Measurements from ENCODE around the gene ORAI2. TPM values are rescaled to one million over a fixed set of nuclear protein-coding genes. Genes with fewer than 3 reads are reported as not detected.

ORAI2 gene
- total and polyA plus RNA-seq, 2 of the 13 experiments (the other 11 are each of a cell fraction or from before 2014, with no cell fraction given): 3.0 to 6.0 TPM

DNA sequence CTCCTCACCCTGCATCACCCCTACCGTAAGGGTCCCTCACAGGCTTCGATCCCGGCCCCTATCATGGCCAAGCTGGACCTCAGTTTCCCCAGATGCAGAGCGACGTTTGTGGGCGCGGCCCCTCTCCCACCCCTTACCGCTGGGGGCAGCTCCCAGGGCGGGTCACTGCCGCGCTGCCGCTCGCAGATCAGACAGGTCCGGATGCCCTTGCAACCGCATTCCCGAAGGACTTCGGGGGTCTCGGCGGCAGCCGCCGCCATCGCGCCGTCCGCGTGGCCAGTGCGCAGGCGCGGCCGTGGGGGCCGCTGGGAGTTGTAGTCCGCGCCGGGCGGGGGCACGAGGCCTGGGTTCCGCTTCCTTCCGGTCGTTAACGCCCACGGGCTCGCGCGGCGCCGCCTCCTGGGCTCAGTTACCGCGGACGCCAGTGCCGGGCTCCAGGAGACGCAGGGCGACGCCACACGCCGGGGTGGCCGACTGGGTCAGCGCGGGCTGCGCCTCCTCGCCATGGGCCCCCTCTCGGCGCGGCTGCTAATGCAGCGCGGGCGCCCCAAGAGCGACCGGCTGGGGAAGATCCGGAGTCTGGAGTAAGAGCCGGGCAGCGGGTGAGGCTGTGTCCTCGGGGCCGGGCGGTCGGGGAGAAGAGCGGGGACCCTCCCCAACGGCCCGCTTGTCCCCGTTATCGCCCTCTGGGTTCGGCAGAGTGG lies 31.4 kb downstream of the ORAI2 start, which contains the start of the genes ALKBH4 and LRWD1 (continued):
- TF ChIP-seq, protein P1, sequence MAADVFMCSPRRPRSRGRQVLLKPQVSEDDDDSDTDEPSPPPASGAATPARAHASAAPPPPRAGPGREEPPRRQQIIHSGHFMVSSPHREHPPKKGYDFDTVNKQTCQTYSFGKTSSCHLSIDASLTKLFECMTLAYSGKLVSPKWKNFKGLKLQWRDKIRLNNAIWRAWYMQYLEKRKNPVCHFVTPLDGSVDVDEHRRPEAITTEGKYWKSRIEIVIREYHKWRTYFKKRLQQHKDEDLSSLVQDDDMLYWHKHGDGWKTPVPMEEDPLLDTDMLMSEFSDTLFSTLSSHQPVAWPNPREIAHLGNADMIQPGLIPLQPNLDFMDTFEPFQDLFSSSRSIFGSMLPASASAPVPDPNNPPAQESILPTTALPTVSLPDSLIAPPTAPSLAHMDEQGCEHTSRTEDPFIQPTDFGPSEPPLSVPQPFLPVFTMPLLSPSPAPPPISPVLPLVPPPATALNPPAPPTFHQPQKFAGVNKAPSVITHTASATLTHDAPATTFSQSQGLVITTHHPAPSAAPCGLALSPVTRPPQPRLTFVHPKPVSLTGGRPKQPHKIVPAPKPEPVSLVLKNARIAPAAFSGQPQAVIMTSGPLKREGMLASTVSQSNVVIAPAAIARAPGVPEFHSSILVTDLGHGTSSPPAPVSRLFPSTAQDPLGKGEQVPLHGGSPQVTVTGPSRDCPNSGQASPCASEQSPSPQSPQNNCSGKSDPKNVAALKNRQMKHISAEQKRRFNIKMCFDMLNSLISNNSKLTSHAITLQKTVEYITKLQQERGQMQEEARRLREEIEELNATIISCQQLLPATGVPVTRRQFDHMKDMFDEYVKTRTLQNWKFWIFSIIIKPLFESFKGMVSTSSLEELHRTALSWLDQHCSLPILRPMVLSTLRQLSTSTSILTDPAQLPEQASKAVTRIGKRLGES (CRISPR knock-in tag; IDR thresholded peaks at IDR 0.05; ENCODE audit: borderline replicate concordance): no peak
- TF ChIP-seq, protein P2, sequence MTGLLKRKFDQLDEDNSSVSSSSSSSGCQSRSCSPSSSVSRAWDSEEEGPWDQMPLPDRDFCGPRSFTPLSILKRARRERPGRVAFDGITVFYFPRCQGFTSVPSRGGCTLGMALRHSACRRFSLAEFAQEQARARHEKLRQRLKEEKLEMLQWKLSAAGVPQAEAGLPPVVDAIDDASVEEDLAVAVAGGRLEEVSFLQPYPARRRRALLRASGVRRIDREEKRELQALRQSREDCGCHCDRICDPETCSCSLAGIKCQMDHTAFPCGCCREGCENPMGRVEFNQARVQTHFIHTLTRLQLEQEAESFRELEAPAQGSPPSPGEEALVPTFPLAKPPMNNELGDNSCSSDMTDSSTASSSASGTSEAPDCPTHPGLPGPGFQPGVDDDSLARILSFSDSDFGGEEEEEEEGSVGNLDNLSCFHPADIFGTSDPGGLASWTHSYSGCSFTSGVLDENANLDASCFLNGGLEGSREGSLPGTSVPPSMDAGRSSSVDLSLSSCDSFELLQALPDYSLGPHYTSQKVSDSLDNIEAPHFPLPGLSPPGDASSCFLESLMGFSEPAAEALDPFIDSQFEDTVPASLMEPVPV (CRISPR knock-in tag; IDR thresholded peaks at IDR 0.05): peak; percentile 63
- peak; percentile 21; the same call in 1 of the 2 replicates for TF ChIP-seq ZNF768 (CRISPR knock-in tag; IDR thresholded peaks at IDR 0.05)
- no peak; the same call in 1 of the 2 replicates for TF ChIP-seq DR1 (CRISPR knock-in tag; IDR thresholded peaks at IDR 0.05)
- TF ChIP-seq NFKB2 (CRISPR knock-in tag; IDR thresholded peaks at IDR 0.05; ENCODE audit: borderline replicate concordance): no peak
- TF ChIP-seq REL (CRISPR knock-in tag; conservative IDR thresholded peaks at IDR 0.05): peak; percentile 60; the same call in 1 of the 2 replicates
- TF ChIP-seq MTF2 (CRISPR knock-in tag; IDR thresholded peaks at IDR 0.05; ENCODE audit: borderline replicate concordance): peak; percentile 67; the same call in 1 of the 2 replicates
- peak; percentile 82 for TF ChIP-seq POLR2G (IDR thresholded peaks at IDR 0.05; ENCODE audit: low read depth, low read length)
- no peak for TF ChIP-seq SMC3 (IDR thresholded peaks at IDR 0.05; ENCODE audit: low read length)
- TF ChIP-seq, protein P3, sequence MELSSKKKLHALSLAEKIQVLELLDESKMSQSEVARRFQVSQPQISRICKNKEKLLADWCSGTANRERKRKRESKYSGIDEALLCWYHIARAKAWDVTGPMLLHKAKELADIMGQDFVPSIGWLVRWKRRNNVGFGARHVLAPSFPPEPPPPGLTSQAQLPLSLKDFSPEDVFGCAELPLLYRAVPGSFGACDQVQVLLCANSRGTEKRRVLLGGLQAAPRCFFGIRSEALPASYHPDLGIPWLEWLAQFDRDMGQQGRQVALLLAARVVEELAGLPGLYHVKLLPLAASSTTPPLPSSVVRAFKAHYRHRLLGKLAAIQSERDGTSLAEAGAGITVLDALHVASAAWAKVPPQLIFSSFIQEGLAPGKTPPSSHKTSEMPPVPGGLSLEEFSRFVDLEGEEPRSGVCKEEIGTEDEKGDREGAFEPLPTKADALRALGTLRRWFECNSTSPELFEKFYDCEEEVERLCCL (CRISPR knock-in tag; IDR thresholded peaks at IDR 0.05; ENCODE audit: borderline replicate concordance): no peak
- no peak for TF ChIP-seq NCOA2 (CRISPR knock-in tag; IDR thresholded peaks at IDR 0.05)
- no peak for TF ChIP-seq KLF9 (CRISPR knock-in tag; IDR thresholded peaks at IDR 0.05; ENCODE audit: low read depth)
- TF ChIP-seq, protein P4, sequence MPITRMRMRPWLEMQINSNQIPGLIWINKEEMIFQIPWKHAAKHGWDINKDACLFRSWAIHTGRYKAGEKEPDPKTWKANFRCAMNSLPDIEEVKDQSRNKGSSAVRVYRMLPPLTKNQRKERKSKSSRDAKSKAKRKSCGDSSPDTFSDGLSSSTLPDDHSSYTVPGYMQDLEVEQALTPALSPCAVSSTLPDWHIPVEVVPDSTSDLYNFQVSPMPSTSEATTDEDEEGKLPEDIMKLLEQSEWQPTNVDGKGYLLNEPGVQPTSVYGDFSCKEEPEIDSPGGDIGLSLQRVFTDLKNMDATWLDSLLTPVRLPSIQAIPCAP (CRISPR knock-in tag; IDR thresholded peaks at IDR 0.05; ENCODE audit: low read depth): no peak
- no peak for TF ChIP-seq HNF4A (CRISPR knock-in tag; IDR thresholded peaks at IDR 0.05)
- no peak for TF ChIP-seq GPN1 (CRISPR knock-in tag; IDR thresholded peaks at IDR 0.05; ENCODE audit: borderline replicate concordance)
- TF ChIP-seq, protein P5, sequence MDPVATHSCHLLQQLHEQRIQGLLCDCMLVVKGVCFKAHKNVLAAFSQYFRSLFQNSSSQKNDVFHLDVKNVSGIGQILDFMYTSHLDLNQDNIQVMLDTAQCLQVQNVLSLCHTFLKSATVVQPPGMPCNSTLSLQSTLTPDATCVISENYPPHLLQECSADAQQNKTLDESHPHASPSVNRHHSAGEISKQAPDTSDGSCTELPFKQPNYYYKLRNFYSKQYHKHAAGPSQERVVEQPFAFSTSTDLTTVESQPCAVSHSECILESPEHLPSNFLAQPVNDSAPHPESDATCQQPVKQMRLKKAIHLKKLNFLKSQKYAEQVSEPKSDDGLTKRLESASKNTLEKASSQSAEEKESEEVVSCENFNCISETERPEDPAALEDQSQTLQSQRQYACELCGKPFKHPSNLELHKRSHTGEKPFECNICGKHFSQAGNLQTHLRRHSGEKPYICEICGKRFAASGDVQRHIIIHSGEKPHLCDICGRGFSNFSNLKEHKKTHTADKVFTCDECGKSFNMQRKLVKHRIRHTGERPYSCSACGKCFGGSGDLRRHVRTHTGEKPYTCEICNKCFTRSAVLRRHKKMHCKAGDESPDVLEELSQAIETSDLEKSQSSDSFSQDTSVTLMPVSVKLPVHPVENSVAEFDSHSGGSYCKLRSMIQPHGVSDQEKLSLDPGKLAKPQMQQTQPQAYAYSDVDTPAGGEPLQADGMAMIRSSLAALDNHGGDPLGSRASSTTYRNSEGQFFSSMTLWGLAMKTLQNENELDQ (CRISPR knock-in tag; IDR thresholded peaks at IDR 0.05; ENCODE audit: borderline replicate concordance): no peak
- TF ChIP-seq RBFOX2 (IDR thresholded peaks at IDR 0.05; ENCODE audit: low read depth, low read length): peak; percentile 91

Data from HepG2 (cell line).